ENCODE results near the gene MEIS2.
A peak's percentile ranks its signal among the peaks of the same experiment; 100 is the strongest.

Gene MEIS2

GRCh38 chr15:37100109-37100965 is at the start of gene MEIS2:
Gene MEIS2 (minus strand): TSS chr15:37100549. CDS start chr15:37099466, 1,083 bp downstream.
- H3K27me3 Mint-ChIP-seq, result peaks cover 98% of the 10 kb centered on the region
- H3K4me1 Mint-ChIP-seq (ENCODE audit: low read depth), result peaks cover 55% of the 10 kb centered on the region
- H3K36me3 Mint-ChIP-seq (ENCODE audit: low read depth), result peaks cover 6% of the 10 kb centered on the region
- H3K4me3 Mint-ChIP-seq, result peak within 1 kb of the TSS; percentile 86
- H3K27ac Mint-ChIP-seq, result peak within 1 kb of the TSS; percentile 77
- peaks cover 10% of the 10 kb centered on the region for H3K9me3 Mint-ChIP-seq

DNA sequence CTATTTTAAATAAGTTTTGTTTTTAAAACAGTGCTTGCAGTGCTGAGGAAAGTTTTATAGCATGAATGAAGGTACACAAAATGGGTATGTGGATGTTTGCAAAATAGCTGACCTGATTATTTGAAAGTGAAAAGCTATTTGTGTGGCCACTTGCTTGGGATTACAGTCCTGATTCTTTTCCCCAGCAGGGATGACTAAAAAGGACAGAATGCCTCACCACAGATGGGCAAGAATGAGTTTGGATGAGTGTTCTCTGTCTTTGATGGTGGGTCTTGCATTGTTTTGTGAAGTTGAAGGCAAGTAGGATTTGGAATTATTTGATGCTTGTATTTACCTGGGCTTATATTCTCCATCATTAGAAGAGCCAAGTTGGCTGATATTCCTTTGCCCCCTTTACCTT is 48.8 kb upstream of the MEIS2 start:
- Mint-ChIP-seq H3K36me3 (ENCODE audit: low read depth) (no peaks in the 10 kb centered on the region), H3K9me3 (no peaks in the 10 kb centered on the region), H3K4me3 (no peak overlapping the region), H3K27ac (no peak overlapping the region), H3K4me1 (ENCODE audit: low read depth) (no peaks in the 10 kb centered on the region), H3K27me3 (no peaks in the 10 kb centered on the region)

GRCh38 chr15:37148714-37149113 is 48.4 kb upstream of the MEIS2 start:
- Mint-ChIP-seq H3K36me3 (ENCODE audit: low read depth) (no peaks in the 10 kb centered on the region), H3K27me3 (no peaks in the 10 kb centered on the region), H3K27ac (no peak overlapping the region), H3K9me3 (no peaks in the 10 kb centered on the region), H3K4me1 (ENCODE audit: low read depth) (no peaks in the 10 kb centered on the region), H3K4me3 (no peak overlapping the region)

DNA sequence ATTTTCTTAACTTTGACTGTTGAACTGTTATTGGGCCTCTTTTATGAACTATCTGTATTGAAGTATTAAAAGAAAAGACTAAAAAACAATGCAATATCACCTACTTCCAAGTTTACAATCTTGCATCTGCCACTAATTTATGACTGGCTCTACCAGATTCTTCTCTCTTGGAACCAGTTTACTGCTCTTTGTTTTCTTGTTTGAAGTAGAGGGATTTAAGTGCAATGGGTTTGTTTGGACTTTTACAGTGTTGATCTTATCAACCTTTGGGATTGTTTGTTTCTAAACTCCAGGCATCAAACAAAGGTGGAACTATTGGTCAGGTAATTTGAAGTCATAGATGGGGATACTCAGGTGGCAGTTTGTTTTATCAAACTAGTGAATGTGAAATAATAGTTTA is 43.0 kb upstream of the MEIS2 start:
- Mint-ChIP-seq H3K4me3 (no peak overlapping the region), H3K36me3 (ENCODE audit: low read depth) (no peaks in the 10 kb centered on the region), H3K27me3 (peaks cover 6% of the 10 kb centered on the region), H3K9me3 (no peaks in the 10 kb centered on the region), H3K4me1 (ENCODE audit: low read depth) (no peaks in the 10 kb centered on the region), H3K27ac (no peak overlapping the region)

- Mint-ChIP-seq H3K36me3 (ENCODE audit: low read depth) (no peaks in the 10 kb centered on the region), H3K27ac (no peak overlapping the region), H3K4me3 (no peak overlapping the region), H3K4me1 (ENCODE audit: low read depth) (no peaks in the 10 kb centered on the region), H3K27me3 (peaks cover 12% of the 10 kb centered on the region), H3K9me3 (no peaks in the 10 kb centered on the region)
Observed at GRCh38 chr15:37142371-37142770, 42.0 kb upstream of the MEIS2 start.

DNA sequence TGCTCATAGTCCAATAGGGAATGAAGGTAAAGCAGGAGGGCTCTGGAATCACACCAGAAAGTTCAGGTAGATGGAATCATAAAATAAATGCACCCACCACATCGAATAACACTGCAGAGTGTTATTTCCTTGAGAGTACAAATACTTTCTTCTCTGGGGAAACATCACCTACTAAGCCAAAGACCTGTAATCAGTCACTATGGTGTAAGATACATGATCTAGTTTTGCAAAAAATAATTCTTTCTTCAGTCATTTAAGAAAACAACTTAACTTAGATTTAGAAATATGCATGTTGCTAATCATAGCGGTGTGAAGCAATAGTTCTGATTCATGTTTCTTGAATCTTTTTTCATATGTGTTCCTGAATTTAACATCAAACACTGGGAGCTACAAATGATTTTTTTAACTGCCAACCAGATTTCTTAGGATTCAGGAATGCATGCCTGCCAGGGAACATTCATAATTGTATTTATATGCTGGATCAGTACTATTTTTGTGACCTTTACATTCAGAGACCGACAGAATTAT is 40.2 kb upstream of the MEIS2 start:
- Mint-ChIP-seq H3K27ac (no peak overlapping the region), H3K4me3 (no peak overlapping the region), H3K36me3 (ENCODE audit: low read depth) (no peaks in the 10 kb centered on the region), H3K9me3 (no peaks in the 10 kb centered on the region), H3K4me1 (ENCODE audit: low read depth) (no peaks in the 10 kb centered on the region), H3K27me3 (peaks cover 12% of the 10 kb centered on the region)

DNA sequence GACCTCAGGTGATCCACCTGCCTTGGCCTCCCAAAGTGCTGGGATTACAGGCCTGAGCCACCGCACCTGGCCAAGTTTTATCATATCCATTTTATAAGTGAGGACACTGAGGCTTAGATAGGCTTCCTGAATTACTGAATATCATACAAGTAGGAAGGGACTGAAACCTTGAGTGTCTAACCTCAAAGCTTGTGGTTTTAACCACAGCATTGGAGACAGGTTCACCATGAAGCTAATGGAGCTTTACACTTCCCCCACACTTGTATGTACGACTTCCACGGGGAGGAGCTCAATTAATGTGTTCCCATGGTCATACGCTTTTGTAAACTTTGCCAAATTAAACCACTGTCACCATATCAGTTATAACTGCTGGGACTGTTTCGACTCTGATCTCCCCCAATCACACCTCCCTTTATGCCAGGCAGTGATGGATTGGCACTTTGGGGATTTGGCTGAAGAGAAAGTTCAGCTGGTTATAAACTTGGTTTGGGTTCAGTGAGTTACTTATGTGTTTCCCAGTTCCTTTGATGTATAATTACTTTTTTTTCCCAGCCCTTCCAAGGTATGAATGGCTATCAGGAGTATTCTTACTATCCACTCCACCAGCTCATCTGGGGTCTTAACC is 38.4 kb upstream of the MEIS2 start:
- Mint-ChIP-seq H3K36me3 (ENCODE audit: low read depth) (no peaks in the 10 kb centered on the region), H3K4me3 (no peak overlapping the region), H3K27ac (no peak overlapping the region), H3K4me1 (ENCODE audit: low read depth) (no peaks in the 10 kb centered on the region), H3K9me3 (no peaks in the 10 kb centered on the region), H3K27me3 (peaks cover 15% of the 10 kb centered on the region)

- Mint-ChIP-seq H3K9me3 (no peaks in the 10 kb centered on the region), H3K36me3 (ENCODE audit: low read depth) (no peaks in the 10 kb centered on the region), H3K27ac (no peak overlapping the region), H3K27me3 (peaks cover 19% of the 10 kb centered on the region), H3K4me1 (ENCODE audit: low read depth) (no peaks in the 10 kb centered on the region), H3K4me3 (no peak overlapping the region)
Observed at GRCh38 chr15:37137221-37137620, 36.9 kb upstream of the MEIS2 start.

DNA sequence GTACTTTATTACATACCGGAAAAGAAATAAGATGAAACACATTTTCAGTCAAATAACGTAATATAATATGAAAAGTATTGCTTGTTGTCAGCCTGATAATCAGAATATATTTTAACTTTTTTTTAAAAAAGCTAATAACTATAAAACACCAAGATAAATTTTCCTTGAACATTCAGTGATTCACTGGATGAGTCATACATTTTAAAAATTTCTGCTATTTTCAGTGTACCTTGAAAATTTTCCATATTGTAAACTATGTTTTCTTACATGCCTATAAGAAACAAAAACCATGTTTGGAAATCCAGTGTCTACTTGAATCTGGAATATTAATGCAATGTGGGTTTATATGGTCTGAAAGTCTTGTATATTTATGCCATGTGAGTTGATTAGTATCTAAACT is 36.3 kb upstream of the MEIS2 start:
- Mint-ChIP-seq H3K36me3 (ENCODE audit: low read depth) (no peaks in the 10 kb centered on the region), H3K4me3 (no peak overlapping the region), H3K4me1 (ENCODE audit: low read depth) (no peaks in the 10 kb centered on the region), H3K9me3 (no peaks in the 10 kb centered on the region), H3K27ac (no peak overlapping the region), H3K27me3 (peaks cover 24% of the 10 kb centered on the region)

DNA sequence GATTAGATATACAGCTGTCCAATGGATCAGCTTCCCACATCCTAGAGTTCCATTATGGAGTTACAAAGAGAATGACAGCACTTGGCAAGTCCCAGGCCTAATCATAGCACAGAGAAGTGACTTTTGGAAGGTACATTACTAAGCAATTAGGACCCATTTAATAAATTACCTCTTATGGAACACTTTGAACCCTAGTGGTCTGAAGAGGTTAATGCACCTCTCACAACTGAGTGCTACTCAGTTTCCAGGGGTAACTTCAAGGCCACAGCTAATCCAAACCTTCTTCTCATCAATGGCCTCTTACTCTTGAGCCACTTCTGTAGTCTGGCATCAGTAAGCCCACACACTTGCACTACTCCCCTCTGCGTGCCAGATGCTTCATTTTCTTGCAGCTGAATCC is 34.9 kb upstream of the MEIS2 start:
- Mint-ChIP-seq H3K27me3 (peaks cover 28% of the 10 kb centered on the region), H3K9me3 (no peaks in the 10 kb centered on the region), H3K4me3 (no peak overlapping the region), H3K36me3 (ENCODE audit: low read depth) (no peaks in the 10 kb centered on the region), H3K4me1 (ENCODE audit: low read depth) (no peaks in the 10 kb centered on the region), H3K27ac (no peak overlapping the region)

GRCh38 chr15:37134699-37135131 is 34.4 kb upstream of the MEIS2 start:
- Mint-ChIP-seq H3K36me3 (ENCODE audit: low read depth) (no peaks in the 10 kb centered on the region), H3K9me3 (no peaks in the 10 kb centered on the region), H3K4me1 (ENCODE audit: low read depth) (no peaks in the 10 kb centered on the region), H3K27ac (no peak overlapping the region), H3K27me3 (peaks cover 28% of the 10 kb centered on the region), H3K4me3 (no peak overlapping the region)

- Mint-ChIP-seq H3K36me3 (ENCODE audit: low read depth) (no peaks in the 10 kb centered on the region), H3K4me1 (ENCODE audit: low read depth) (no peaks in the 10 kb centered on the region), H3K27me3 (peaks cover 33% of the 10 kb centered on the region), H3K27ac (no peak overlapping the region), H3K9me3 (no peaks in the 10 kb centered on the region), H3K4me3 (no peak overlapping the region)
Observed at GRCh38 chr15:37134244-37134643, 33.9 kb upstream of the MEIS2 start.

DNA sequence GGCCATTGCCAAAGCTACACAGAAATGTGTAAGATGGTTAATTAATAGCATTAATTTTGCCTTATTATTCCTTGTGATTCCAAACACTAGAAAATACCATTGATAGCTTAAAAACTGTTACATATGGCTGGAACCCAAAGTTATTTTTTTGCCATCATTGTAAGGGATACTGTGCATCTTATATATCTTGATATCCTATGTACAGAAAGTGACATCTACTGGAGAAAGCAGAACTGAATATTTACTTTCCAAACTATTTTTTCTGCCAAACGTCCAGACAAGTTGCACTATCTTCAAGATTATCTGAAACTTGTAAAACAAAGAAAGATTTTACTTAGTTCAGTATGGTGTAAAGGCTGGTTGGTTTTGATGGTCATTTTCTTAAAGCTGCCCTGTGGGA is 33.3 kb upstream of the MEIS2 start:
- Mint-ChIP-seq H3K4me1 (ENCODE audit: low read depth) (no peaks in the 10 kb centered on the region), H3K36me3 (ENCODE audit: low read depth) (no peaks in the 10 kb centered on the region), H3K4me3 (no peak overlapping the region)

GRCh38 chr15:37132826-37133417 is 32.6 kb upstream of the MEIS2 start:
- Mint-ChIP-seq H3K36me3 (ENCODE audit: low read depth) (no peaks in the 10 kb centered on the region), H3K27me3 (peaks cover 35% of the 10 kb centered on the region), H3K4me1 (ENCODE audit: low read depth) (no peaks in the 10 kb centered on the region), H3K9me3 (no peaks in the 10 kb centered on the region), H3K4me3 (no peak overlapping the region), H3K27ac (no peak overlapping the region)

More for the DNA sequence above, 33.3 kb upstream of the MEIS2 start:
- H3K27me3 Mint-ChIP-seq, result peaks cover 36% of the 10 kb centered on the region
- H3K9me3 Mint-ChIP-seq, result no peaks in the 10 kb centered on the region
- H3K27ac Mint-ChIP-seq, result no peak overlapping the region

- H3K27ac Mint-ChIP-seq, result no peak overlapping the region
- no peaks in the 10 kb centered on the region for H3K4me1 Mint-ChIP-seq (ENCODE audit: low read depth)
- H3K27me3 Mint-ChIP-seq, result peaks cover 30% of the 10 kb centered on the region
- H3K36me3 Mint-ChIP-seq (ENCODE audit: low read depth), result no peaks in the 10 kb centered on the region
- no peaks in the 10 kb centered on the region for H3K9me3 Mint-ChIP-seq
- H3K4me3 Mint-ChIP-seq, result no peak overlapping the region
Observed at GRCh38 chr15:37131621-37132020, 31.3 kb upstream of the MEIS2 start.

Measured in stimulated activated naive CD8-positive, alpha-beta T cell treated with anti-CD3 and anti-CD28 coated beads, Interleukin-15, Interleukin-2, amounts not matched to agents 100 ng/mL and 50 ng/mL, for 24 hours (primary cell).